K562 (cell line): ENCODE results near the gene EFCAB12. TPM values are rescaled to one million over a fixed set of nuclear protein-coding genes. Genes with fewer than 3 reads are reported as not detected.

ENCODE experiments used
- BHLHE40 ChIP-seq: IDR thresholded peaks from 2 replicates; pipeline ENCODE4 v1.6.1; 2011; ENCODE audit warnings: low read length, improper control_type of control experiment
- CC2D1A ChIP-seq: fragments of 450-650 bp; IDR thresholded peaks from 2 replicates; pipeline ENCODE4 v1.6.1; 2017; ENCODE audit warnings: mild to moderate bottlenecking
- FUS ChIP-seq: fragments of 200-400 bp; formaldehyde crosslinking; optimal IDR thresholded peaks from 2 replicates; pipeline ENCODE3; 2017; ENCODE audit warnings: low read depth, low read length
- HLTF ChIP-seq: fragments of 450-650 bp; IDR thresholded peaks from 2 replicates; pipeline ENCODE4 v1.6.1; 2016
- HMGXB4 ChIP-seq: sonication (generic); formaldehyde crosslinking; IDR thresholded peaks from 2 replicates; pipeline ENCODE4 v1.8.1; 2023; ENCODE audit warnings: mild to moderate bottlenecking, missing genetic modification reagents
- HNRNPK ChIP-seq: fragments of 200-400 bp; formaldehyde crosslinking; IDR thresholded peaks from one replicate; pipeline ENCODE4 v1.6.1; 2018; ENCODE audit warnings: mild to moderate bottlenecking, low read depth, low read length; ENCODE audit not compliant: poor library complexity, severe bottlenecking
- IRF2 ChIP-seq: sonication (generic); formaldehyde crosslinking; IDR thresholded peaks from 2 replicates; pipeline ENCODE4 v1.8.1; 2022; ENCODE audit warnings: mild to moderate bottlenecking, missing genetic modification reagents
- JUNB ChIP-seq: fragments of 450-650 bp; formaldehyde crosslinking; conservative IDR thresholded peaks from 2 replicates; pipeline ENCODE4 v1.4.0; 2020; ENCODE audit warnings: mild to moderate bottlenecking
- LARP7 ChIP-seq: fragments of 450-650 bp; IDR thresholded peaks from 2 replicates; pipeline ENCODE4 v1.6.1; 2016
- MAFF ChIP-seq: IDR thresholded peaks from 2 replicates; pipeline ENCODE4 v1.6.1; 2012; ENCODE audit warnings: low read length, improper control_type of control experiment
- NELFE ChIP-seq: IDR thresholded peaks from 2 replicates; pipeline ENCODE4 v1.6.1; 2011; ENCODE audit warnings: mild to moderate bottlenecking; ENCODE audit not compliant: insufficient read depth, insufficient read length
- NFATC3 ChIP-seq: fragments of 450-650 bp; IDR thresholded peaks from 2 replicates; pipeline ENCODE4 v1.6.1; 2017; ENCODE audit warnings: mild to moderate bottlenecking
- NFIC ChIP-seq: fragments of 450-650 bp; IDR thresholded peaks from 2 replicates; pipeline ENCODE4 v1.6.1; 2017; ENCODE audit warnings: mild to moderate bottlenecking, inconsistent platforms
- PCBP1 ChIP-seq: fragments of 200-400 bp; formaldehyde crosslinking; IDR thresholded peaks from 2 replicates; pipeline ENCODE4 v1.6.1; 2018; ENCODE audit warnings: mild to moderate bottlenecking, low read depth, low read length; ENCODE audit not compliant: poor library complexity, severe bottlenecking
- PTTG1 ChIP-seq: fragments of 450-650 bp; IDR thresholded peaks from 2 replicates; pipeline ENCODE4 v1.6.1; 2016; ENCODE audit warnings: low read depth, mild to moderate bottlenecking, missing genetic modification characterization, missing compliant biosample characterization
- RFX5 ChIP-seq: IDR thresholded peaks from 2 replicates; pipeline ENCODE4 v1.6.1; 2011; ENCODE audit warnings: low read depth, mild to moderate bottlenecking, improper control_type of control experiment, low read length
- SETDB1 ChIP-seq: IDR thresholded peaks from one replicate; pipeline ENCODE4 v1.6.1; 2012; ENCODE audit warnings: low read length, control low read depth, inconsistent platforms
- ZBTB34 ChIP-seq: fragments of 250-450 bp; sonication (Bioruptor Pico); IDR thresholded peaks from 2 replicates; pipeline ENCODE4 v1.8.0; 2021; ENCODE audit warnings: mild to moderate bottlenecking, moderate library complexity
- ZKSCAN3 ChIP-seq: fragments of 250-450 bp; sonication (Bioruptor Pico); IDR thresholded peaks from 2 replicates; pipeline ENCODE4 v1.4.0; 2020
- ZNF197 ChIP-seq: fragments of 200-800 bp; sonication (Bioruptor generic); IDR thresholded peaks from 2 replicates; pipeline ENCODE4 v1.6.1; 2016; ENCODE audit warnings: low read depth, missing genetic modification characterization, missing compliant biosample characterization
- ZNF316 ChIP-seq: fragments of 450-650 bp; IDR thresholded peaks from 2 replicates; pipeline ENCODE4 v1.6.1; 2016
- polyA plus RNA-seq, 8 experiments: library from polyadenylated mRNA; depleted of rRNA in 4 of 8; stranded (reverse) in 5 of 8; unstranded in 3 of 8; fragments of >200 nt; fragmentation: Nextera tagmentation in 2 of 8; fragmentation: Illumina TruSeq in 1 of 8; extraction: Ambion mirVana in 2 of 8; extraction: Trizol in 1 of 8; gene quantifications; 2 replicates each; pipeline versions ENCODE4 v1.2.1 to v1.2.3, GENCODE V29; 2011 to 2014; ENCODE audit warnings: inconsistent platforms in 1 of 8, missing spikeins in 1 of 8
- total RNA-seq, 7 experiments: library from RNA; depleted of rRNA in 6 of 7; stranded (reverse); fragments of >200 nt in 6 of 7; fragmentation: Illumina TruSeq in 2 of 7; extraction: Trizol in 2 of 7; gene quantifications; 2 replicates each; pipeline versions ENCODE4 v1.2.1 to v1.2.3, GENCODE V29; 2011 to 2021; ENCODE audit warnings: low replicate concordance in 1 of 7

EFCAB12 gene
- total and polyA plus RNA-seq, 9 of the 15 experiments (the other 6 are each of a cell fraction or from before 2014, with no cell fraction given) = 0.08 to 0.95 (median 0.56) TPM; not detected in 1

- peak; percentile 43; the same call in 1 of the 2 replicates for TF ChIP-seq BHLHE40
- TF ChIP-seq IRF2 (CRISPR knock-in tag) = no peak
- peak; percentile 86; the same call in 1 of the 2 replicates for TF ChIP-seq CC2D1A
- TF ChIP-seq SETDB1 = no peak
- no peak for TF ChIP-seq PTTG1
- TF ChIP-seq ZKSCAN3 (CRISPR knock-in tag) = no peak
- TF ChIP-seq RFX5 = no peak
- TF ChIP-seq ZNF197 = no peak; the same call in 1 of the 2 replicates
- TF ChIP-seq JUNB (CRISPR knock-in tag) = no peak
- no peak for TF ChIP-seq LARP7
- no peak for TF ChIP-seq NFATC3
- TF ChIP-seq HNRNPK = no peak
- TF ChIP-seq HLTF = no peak
- TF ChIP-seq HMGXB4 (CRISPR knock-in tag) = no peak
- TF ChIP-seq FUS = no peak
- TF ChIP-seq MAFF = no peak
- TF ChIP-seq NELFE = no peak
- TF ChIP-seq ZNF316 = no peak
- TF ChIP-seq PCBP1 = no peak
- TF ChIP-seq NFIC = peak; percentile 83
- TF ChIP-seq ZBTB34 (CRISPR knock-in tag) = no peak
Measured at GRCh38 chr3:129461461-129462146, 33.2 kb upstream of the EFCAB12 start (continued).
